ENCODE data around the gene KLF1.
"Not testable (repeated sequence)": the region's sequence is repeated elsewhere in the genome, so short reads cannot be mapped to it uniquely, and the experiment has no call there.

The KLF1 gene

GRCh38 chr19:12886969-12887747, at the start of gene KLF1:
TSS of gene KLF1 (minus strand) at chr19:12887201. CDS start at chr19:12887140, 61 bp downstream.
- DNase-seq (ENCODE audit: low read depth), result no peak

- DNase-seq (ENCODE audit: low read depth), result no peak
These were observed 49.6 kb upstream of the KLF1 start for GRCh38 chr19:12936582-12936981.

- DNase-seq (ENCODE audit: low read depth), result no peak
These were observed 48.1 kb upstream of the KLF1 start for GRCh38 chr19:12935071-12935470.

DNA sequence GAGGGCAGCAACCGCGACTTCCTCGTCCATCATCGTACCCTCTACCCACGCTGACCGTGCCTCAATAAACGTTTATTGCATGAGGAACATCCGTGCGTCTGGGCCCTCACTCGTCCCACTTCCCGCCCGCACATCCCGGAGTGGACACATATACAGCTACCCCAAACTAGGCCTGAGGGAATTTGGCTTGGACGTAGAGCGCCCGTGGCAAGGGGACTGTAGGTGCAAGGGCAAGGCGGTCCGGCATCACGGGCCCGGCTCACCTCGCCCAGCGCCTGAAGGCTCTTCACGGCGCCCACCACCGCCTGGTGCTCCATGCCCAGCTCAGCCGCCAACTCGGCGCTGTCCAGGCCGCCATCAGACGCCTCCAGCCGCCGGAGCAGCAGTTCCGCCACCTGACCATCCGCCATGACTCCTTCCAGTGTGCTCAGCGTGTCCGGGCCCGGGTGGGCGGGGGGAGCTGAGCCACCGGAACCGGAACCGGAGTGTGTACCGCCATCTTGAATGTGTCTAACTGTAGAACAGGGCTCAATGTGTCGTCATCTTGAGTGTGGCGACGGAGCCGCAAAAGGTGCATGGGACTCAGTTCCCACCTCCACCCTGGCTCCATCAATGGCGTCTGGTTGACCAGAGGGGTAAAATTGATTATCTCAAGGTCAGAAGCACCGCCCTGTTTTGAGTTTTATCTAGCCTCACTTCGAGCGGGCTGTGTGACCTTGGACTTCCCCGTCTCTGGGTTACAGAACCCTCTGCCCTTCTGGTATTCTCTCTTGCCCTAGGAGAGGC, 46.5 kb upstream of the KLF1 start, which contains the start of gene FARSA:
FARSA (minus strand) TSS at position 425 of the 786 bp plus-strand sequence; CDS start at position 410, 15 bp downstream.
- peak; percentile 86 for DNase-seq (ENCODE audit: low read depth)

GRCh38 chr19:12932392-12933286, 45.6 kb upstream of the KLF1 start:
- DNase-seq (ENCODE audit: low read depth), result no peak

DNA sequence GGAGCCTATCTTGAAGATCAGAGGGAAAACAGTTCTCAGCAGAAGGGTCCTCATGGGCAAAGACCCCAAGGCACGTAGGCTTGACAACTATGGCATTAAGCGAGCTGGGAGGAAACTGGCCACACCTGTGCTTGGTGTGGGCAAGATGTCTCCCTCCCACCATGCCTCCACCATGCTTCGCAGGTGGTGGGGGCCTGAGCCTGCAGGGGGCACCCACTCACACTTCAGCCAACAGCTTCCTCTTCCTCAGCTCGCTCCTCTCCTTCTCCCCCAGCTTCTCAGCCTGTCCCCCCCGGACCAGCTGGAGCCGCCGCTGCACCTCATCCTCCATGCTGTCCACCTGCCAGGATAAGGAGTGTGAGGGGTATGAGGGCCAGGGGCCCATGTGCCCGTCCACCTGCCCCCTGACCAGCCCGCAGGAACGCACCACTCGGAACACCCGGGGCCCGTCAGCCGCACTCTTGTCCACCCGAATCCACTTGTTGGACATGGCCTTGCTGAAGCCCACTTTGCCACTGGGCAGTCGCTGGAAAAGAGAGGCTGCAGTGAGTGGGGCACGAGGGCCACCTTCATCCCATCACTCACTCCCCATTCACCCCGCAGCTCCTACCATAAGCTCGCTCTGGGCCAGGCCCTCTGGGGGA, 43.1 kb upstream of the KLF1 start:
- DNase-seq (ENCODE audit: low read depth), result no peak

GRCh38 chr19:12924621-12925310, 37.8 kb upstream of the KLF1 start:
- no peak for DNase-seq (ENCODE audit: low read depth)

GRCh38 chr19:12922959-12923358, 36.0 kb upstream of the KLF1 start:
- DNase-seq (ENCODE audit: low read depth), result no peak

- DNase-seq (ENCODE audit: low read depth), result no peak
These were observed 34.0 kb upstream of the KLF1 start for GRCh38 chr19:12921047-12921446.

DNA sequence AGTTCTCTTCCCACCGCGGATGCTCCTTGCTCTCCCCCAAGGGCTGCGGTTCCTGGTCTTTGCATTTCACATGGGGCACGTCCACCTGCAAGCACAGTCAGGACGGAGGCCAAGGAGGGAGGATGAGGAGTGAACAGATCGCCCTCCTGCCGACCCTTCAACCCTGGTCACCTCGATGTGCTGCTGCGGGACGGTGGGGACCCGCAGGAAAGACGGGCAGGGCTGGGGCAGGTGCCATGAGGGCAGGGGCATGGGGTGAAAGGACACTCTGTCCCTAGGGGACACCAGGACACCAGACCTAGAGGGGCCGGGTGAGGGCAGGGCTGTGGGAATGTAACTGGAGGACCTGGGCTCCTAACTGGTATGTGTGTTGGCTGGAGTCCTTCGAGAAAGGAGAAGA, 31.3 kb upstream of the KLF1 start:
- no peak for DNase-seq (ENCODE audit: low read depth)

- DNase-seq (ENCODE audit: low read depth), result not testable (repeated sequence)
These were observed 28.9 kb upstream of the KLF1 start for GRCh38 chr19:12915860-12916259.

GRCh38 chr19:12913851-12914690, 27.1 kb upstream of the KLF1 start:
- DNase-seq (ENCODE audit: low read depth), result no peak

- no peak for DNase-seq (ENCODE audit: low read depth)
These were observed 26.1 kb upstream of the KLF1 start for GRCh38 chr19:12913011-12913561.

DNA sequence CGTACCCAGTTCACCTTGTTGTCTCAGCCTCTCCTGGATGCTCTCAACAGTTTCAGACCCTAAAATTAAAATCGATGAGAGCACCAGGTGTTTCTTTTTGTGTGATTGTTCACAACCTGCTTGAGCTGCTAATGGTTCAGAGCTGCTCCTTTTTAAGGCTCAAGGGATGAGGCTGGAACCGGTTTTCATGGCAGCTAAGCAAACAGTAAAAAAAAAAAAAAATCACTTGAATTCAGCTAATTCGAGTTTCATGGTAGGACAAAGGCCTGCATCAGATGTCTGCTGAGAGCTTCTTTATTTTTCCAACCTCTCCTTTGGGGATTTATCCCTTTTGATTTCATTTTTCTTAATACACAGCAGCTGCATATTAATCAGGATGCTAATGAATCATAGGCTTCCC, 25.6 kb upstream of the KLF1 start:
- no peak for DNase-seq (ENCODE audit: low read depth)

DNA sequence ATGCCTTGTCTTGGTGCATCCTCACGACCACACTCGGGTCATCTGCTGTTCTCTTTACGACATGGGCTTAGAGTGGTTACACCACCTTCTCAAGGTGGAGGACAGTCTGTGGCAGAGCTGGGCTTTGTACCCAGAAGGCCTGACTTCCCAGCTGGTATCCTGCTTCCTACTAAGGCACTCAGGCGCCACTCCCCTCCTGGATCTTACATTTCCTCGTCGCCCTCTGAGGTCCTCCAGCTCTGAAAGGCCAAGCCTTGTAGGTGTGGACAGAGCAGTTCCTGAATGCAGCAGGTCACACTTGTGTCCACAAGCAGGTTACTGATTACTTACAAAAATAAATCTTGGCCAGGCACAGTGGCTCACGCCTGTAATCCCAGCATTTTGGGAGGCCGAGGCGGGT, 20.2 kb upstream of the KLF1 start:
- no peak for DNase-seq (ENCODE audit: low read depth)

DNA sequence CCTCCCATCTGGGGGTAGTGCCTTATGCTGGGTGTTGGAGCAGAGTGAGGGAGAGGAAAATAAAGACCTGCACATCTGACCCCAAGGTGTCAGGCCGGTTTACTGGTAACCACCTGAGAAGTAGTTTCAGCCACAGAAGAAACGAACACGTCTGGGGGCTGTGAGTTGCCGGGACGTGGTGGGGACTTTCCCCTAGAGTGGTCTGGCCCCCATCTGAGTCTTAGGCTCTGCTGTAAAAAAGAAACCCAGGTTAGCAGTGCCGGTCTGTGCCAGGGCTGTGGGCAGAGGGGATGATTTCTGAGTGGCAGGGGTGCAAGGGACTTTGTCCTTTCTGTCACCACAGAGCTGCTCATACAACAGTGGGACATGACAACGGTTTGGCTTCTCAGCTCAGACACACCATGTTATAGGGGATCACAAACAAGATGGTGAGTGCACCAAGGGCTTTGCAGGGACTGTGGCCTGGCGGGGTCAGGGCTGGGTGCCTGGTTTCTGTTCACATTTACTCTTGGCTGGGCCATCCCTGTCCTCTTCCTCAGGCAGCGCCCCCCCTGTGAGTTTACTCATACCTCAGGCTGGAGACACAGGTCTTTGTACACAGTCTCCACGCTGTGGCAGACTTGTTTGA, 13.0 kb upstream of the KLF1 start:
- DNase-seq (ENCODE audit: low read depth), result no peak

GRCh38 chr19:12896460-12896859, 9.5 kb upstream of the KLF1 start:
- no peak for DNase-seq (ENCODE audit: low read depth)

DNA sequence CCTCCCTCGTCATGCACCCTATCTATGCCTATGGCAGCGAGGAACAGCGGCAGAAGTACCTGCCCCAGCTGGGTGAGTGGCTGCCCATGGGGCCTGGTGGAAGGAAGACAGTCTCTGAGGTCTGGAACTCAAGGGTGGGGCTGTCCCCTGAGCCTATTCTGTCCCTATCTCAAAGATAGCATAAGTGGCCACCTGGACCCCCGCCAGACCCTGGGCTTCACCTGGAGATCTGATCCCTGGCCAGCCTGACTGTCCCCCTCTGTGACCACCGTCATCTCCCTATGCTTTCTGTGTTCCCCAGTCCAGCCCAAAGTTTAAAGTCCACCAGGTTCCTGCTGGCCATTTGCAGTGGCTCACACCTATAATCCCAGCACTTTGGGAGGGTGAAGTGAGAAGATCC, 6.6 kb upstream of the KLF1 start:
- DNase-seq (ENCODE audit: low read depth), result no peak

- DNase-seq (ENCODE audit: low read depth), result no peak
These were observed 4.6 kb upstream of the KLF1 start for GRCh38 chr19:12891553-12892021.
